Occipital lobe (tissue), 2 donors: ENCODE measurements around the gene TPCN2. TPM values are rescaled to one million over a fixed set of nuclear protein-coding genes. Genes with fewer than 3 reads are reported as not detected.

ENCODE experiments used
- DNase-seq: peaks from one replicate; lab custom pipeline; 2025; lab: John Stamatoyannopoulos, UW
- total RNA-seq: library from RNA; depleted of rRNA; stranded (reverse); fragments of >200 nt; gene quantifications from one replicate; pipeline ENCODE4 v1.2.3, GENCODE V29; 2014

TPCN2 gene
- total RNA-seq, 1 donor from 2014 or later: 7.6 TPM

GRCh38 chr11:69057236-69057635, 8.5 kb downstream of the TPCN2 start:
- no peak for DNase-seq

GRCh38 chr11:69057801-69058200, 9.1 kb downstream of the TPCN2 start:
- no peak for DNase-seq

GRCh38 chr11:69058511-69059270, 10.0 kb downstream of the TPCN2 start:
- no peak for DNase-seq

GRCh38 chr11:69059429-69059828, 10.7 kb downstream of the TPCN2 start:
- DNase-seq: no peak

GRCh38 chr11:69059985-69060384, 11.3 kb downstream of the TPCN2 start:
- no peak for DNase-seq

- DNase-seq: no peak
These were observed 12.3 kb downstream of the TPCN2 start for GRCh38 chr11:69060806-69061712.

- DNase-seq: no peak
These were observed 13.0 kb downstream of the TPCN2 start for GRCh38 chr11:69061713-69062053.

GRCh38 chr11:69062169-69062855, 13.6 kb downstream of the TPCN2 start:
- no peak for DNase-seq

GRCh38 chr11:69062873-69063651, 14.3 kb downstream of the TPCN2 start:
- DNase-seq: no peak

GRCh38 chr11:69063652-69064260, 15.0 kb downstream of the TPCN2 start:
- DNase-seq: no peak

- DNase-seq: no peak
These were observed 15.7 kb downstream of the TPCN2 start for GRCh38 chr11:69064394-69064957.

GRCh38 chr11:69065147-69065710, 16.5 kb downstream of the TPCN2 start:
- DNase-seq: no peak

GRCh38 chr11:69066122-69067112, 17.7 kb downstream of the TPCN2 start:
- no peak for DNase-seq

GRCh38 chr11:69067200-69067599, 18.5 kb downstream of the TPCN2 start:
- DNase-seq: no peak

- DNase-seq: no peak
These were observed 22.5 kb downstream of the TPCN2 start for GRCh38 chr11:69071086-69071800.

- no peak for DNase-seq
These were observed 23.2 kb downstream of the TPCN2 start for GRCh38 chr11:69071956-69072355.

GRCh38 chr11:69073469-69073868, 24.7 kb downstream of the TPCN2 start:
- DNase-seq: no peak
